ENCODE data around the gene SMG9.
A peak's percentile ranks its signal among the peaks of the same experiment; 100 is the strongest.

The SMG9 gene

GRCh38 chr19:43752287-43752875, 2.4 kb downstream of the SMG9 start:
- DNase-seq: peak; percentile 56

- DNase-seq: peak; percentile 44
These were observed 3.1 kb downstream of the SMG9 start for GRCh38 chr19:43751466-43752220.

- DNase-seq: no peak
These were observed 4.9 kb downstream of the SMG9 start for GRCh38 chr19:43749898-43750297.

- DNase-seq: no peak
These were observed 5.6 kb downstream of the SMG9 start for GRCh38 chr19:43749152-43749551.

- no peak for DNase-seq
These were observed 6.1 kb downstream of the SMG9 start for GRCh38 chr19:43748685-43749084.

GRCh38 chr19:43748205-43748594, 6.6 kb downstream of the SMG9 start:
- DNase-seq: no peak

GRCh38 chr19:43747557-43748204, 7.1 kb downstream of the SMG9 start:
- no peak for DNase-seq

- no peak for DNase-seq
These were observed 11.7 kb downstream of the SMG9 start for GRCh38 chr19:43743059-43743458.

- DNase-seq: no peak
These were observed 13.5 kb downstream of the SMG9 start for GRCh38 chr19:43741075-43741825.

- DNase-seq: no peak
These were observed 15.1 kb downstream of the SMG9 start for GRCh38 chr19:43739439-43740235.

- no peak for DNase-seq
These were observed 16.0 kb downstream of the SMG9 start for GRCh38 chr19:43738780-43739211.

GRCh38 chr19:43735957-43736356, 18.8 kb downstream of the SMG9 start:
- no peak for DNase-seq

GRCh38 chr19:43735013-43735412, 19.7 kb downstream of the SMG9 start:
- DNase-seq: no peak

GRCh38 chr19:43731846-43732245, 22.9 kb downstream of the SMG9 start:
- no peak for DNase-seq

GRCh38 chr19:43731346-43731745, 23.4 kb downstream of the SMG9 start:
- no peak for DNase-seq

GRCh38 chr19:43729919-43730318, 24.8 kb downstream of the SMG9 start:
- DNase-seq: no peak

GRCh38 chr19:43727593-43727853, 27.2 kb downstream of the SMG9 start:
- DNase-seq: no peak

GRCh38 chr19:43726736-43727592, 27.8 kb downstream of the SMG9 start:
- DNase-seq: no peak

GRCh38 chr19:43725468-43725867, 29.3 kb downstream of the SMG9 start:
- no peak for DNase-seq

- no peak for DNase-seq
These were observed 29.9 kb downstream of the SMG9 start for GRCh38 chr19:43724896-43725295.

GRCh38 chr19:43723588-43723987, 31.2 kb downstream of the SMG9 start:
- DNase-seq: no peak
